Measurements from ENCODE around the gene FKBP9. TPM values are rescaled to one million over a fixed set of nuclear protein-coding genes. Genes with fewer than 3 reads are reported as not detected.

Gene FKBP9
- polyA plus RNA-seq, 2 of the 4 experiments (the other 2 are of a cell fraction): 112 to 140 TPM

DNA sequence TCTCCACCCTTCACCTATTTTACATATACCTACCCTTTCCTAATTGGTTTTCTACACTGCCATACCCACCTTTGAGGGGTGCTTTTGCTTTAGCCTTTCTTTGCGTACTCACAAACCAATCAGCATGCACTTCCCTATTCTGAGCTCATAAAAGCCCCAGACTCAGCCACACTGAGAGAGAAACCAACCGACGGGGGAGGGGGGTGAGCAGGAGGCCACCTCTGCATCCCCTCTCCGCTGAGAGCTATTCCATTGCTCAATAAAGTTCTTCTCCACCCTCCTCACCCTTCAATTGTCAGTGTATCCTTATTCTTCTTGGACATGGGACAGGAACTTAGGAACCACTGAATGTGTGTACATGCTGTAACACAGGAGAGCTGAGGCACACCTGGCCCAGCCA is 9.0 kb upstream of the FKBP9 start:
- FAIRE-seq (no peak), DNase-seq (ENCODE audit: low read depth in 1 of 2, low spot score in 1 of 2) (no peak), ATAC-seq (no peak)
- Histone ChIP-seq H3K4me2 (no peak overlapping the region), H3K27ac (no peak overlapping the region), H3K9me3 (peaks cover 15% of the 10 kb centered on the region; the same call in 2 of the 3 replicates), H3K4me1 (no peaks in the 10 kb centered on the region), H3K4me3 (no peak overlapping the region)
- TF ChIP-seq NR3C1 (IDR thresholded peaks at IDR 0.05) (no peak), CBX2 (IDR thresholded peaks at IDR 0.05; ENCODE audit: borderline replicate concordance, low read depth) (no peak), MAFK (IDR thresholded peaks at IDR 0.05; ENCODE audit: partially characterized antibody) (no peak), KDM5A (IDR thresholded peaks at IDR 0.05) (no peak), HOXA7 (CRISPR knock-in tag; IDR thresholded peaks at IDR 0.05) (no peak), FOSB (CRISPR knock-in tag; IDR thresholded peaks at IDR 0.05) (no peak), SMC3 (IDR thresholded peaks at IDR 0.05) (no peak), TFCP2L1 (CRISPR knock-in tag; IDR thresholded peaks at IDR 0.05) (no peak), MAZ (IDR thresholded peaks at IDR 0.05; ENCODE audit: borderline replicate concordance, low read depth, low read length) (no peak), PHF8 (IDR thresholded peaks at IDR 0.05; ENCODE audit: borderline replicate concordance, low read depth) (no peak), CEBPB (IDR thresholded peaks at IDR 0.05) (no peak), JUNB (IDR thresholded peaks at IDR 0.05) (no peak), FOXS1 (CRISPR knock-in tag; IDR thresholded peaks at IDR 0.05) (no peak), HOXB13 (CRISPR knock-in tag; IDR thresholded peaks at IDR 0.05; ENCODE audit: low read depth) (no peak), EP300 (IDR thresholded peaks at IDR 0.05) (no peak), HOXB5 (CRISPR knock-in tag; IDR thresholded peaks at IDR 0.05) (no peak)
- TF ChIP-seq, protein P1, sequence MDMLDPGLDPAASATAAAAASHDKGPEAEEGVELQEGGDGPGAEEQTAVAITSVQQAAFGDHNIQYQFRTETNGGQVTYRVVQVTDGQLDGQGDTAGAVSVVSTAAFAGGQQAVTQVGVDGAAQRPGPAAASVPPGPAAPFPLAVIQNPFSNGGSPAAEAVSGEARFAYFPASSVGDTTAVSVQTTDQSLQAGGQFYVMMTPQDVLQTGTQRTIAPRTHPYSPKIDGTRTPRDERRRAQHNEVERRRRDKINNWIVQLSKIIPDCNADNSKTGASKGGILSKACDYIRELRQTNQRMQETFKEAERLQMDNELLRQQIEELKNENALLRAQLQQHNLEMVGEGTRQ (IDR thresholded peaks at IDR 0.05): no peak
- TF ChIP-seq, protein P2, sequence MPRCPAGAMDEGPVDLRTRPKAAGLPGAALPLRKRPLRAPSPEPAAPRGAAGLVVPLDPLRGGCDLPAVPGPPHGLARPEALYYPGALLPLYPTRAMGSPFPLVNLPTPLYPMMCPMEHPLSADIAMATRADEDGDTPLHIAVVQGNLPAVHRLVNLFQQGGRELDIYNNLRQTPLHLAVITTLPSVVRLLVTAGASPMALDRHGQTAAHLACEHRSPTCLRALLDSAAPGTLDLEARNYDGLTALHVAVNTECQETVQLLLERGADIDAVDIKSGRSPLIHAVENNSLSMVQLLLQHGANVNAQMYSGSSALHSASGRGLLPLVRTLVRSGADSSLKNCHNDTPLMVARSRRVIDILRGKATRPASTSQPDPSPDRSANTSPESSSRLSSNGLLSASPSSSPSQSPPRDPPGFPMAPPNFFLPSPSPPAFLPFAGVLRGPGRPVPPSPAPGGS (IDR thresholded peaks at IDR 0.05): no peak
- TF ChIP-seq, protein P3, sequence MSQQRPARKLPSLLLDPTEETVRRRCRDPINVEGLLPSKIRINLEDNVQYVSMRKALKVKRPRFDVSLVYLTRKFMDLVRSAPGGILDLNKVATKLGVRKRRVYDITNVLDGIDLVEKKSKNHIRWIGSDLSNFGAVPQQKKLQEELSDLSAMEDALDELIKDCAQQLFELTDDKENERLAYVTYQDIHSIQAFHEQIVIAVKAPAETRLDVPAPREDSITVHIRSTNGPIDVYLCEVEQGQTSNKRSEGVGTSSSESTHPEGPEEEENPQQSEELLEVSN (IDR thresholded peaks at IDR 0.05; ENCODE audit: borderline replicate concordance, low read depth): no peak
- TF ChIP-seq, protein P4, sequence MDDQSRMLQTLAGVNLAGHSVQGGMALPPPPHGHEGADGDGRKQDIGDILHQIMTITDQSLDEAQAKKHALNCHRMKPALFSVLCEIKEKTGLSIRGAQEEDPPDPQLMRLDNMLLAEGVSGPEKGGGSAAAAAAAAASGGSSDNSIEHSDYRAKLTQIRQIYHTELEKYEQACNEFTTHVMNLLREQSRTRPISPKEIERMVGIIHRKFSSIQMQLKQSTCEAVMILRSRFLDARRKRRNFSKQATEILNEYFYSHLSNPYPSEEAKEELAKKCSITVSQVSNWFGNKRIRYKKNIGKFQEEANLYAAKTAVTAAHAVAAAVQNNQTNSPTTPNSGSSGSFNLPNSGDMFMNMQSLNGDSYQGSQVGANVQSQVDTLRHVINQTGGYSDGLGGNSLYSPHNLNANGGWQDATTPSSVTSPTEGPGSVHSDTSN (IDR thresholded peaks at IDR 0.05): no peak
- POLR2A ChIA-PET: interaction anchor here (1.2 kb wide), 1 partner anchor 9 kb away, joined by 5 read pairs; the partner anchor contains the start of gene FKBP9
- CTCF ChIA-PET: interaction anchor here (0.6 to 1.8 kb wide), 2 partner anchors 9 to 11 kb away, joined by 3 to 9 read pairs; partner anchors contain the start of gene FKBP9
- WGBS (ENCODE audit: missing lambda C conversion rate): 77% methylated on average over 4 of the region's 4 CpGs

DNA sequence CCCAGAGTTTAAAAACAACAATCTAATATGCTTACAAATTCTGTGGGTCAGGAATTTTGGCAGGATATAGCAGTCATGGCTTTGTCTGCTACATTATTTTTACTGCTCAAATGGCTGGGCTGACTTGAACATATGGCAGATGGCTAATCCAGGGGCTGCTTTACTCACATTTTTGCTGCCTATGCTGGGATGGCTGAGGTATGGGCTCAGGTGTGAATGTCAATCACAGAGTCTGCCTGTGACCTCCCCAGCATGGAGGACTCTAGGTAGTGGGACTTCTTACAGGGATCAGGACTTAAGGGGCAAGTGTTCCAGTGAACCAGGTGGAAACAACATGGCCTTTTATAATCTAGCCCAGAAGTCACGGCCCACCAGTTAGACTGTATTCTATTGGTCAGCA is 4.4 kb upstream of the FKBP9 start:
- TF ChIP-seq, protein P1 (IDR thresholded peaks at IDR 0.05): no peak
- Histone ChIP-seq H3K4me1 (peaks cover 4% of the 10 kb centered on the region; the same call in 1 of the 3 replicates), H3K4me2 (no peak overlapping the region), H3K9me3 (peaks cover 7% of the 10 kb centered on the region; the same call in 1 of the 3 replicates), H3K27ac (no peak overlapping the region), H3K4me3 (no peak overlapping the region)
- FAIRE-seq (no peak), DNase-seq (ENCODE audit: low read depth in 1 of 2, low spot score in 1 of 2) (no peak), ATAC-seq (no peak)
- CTCF ChIA-PET: no interaction called here
- POLR2A ChIA-PET: no interaction called here
- WGBS (ENCODE audit: missing lambda C conversion rate): 100% methylated on average over 1 of the region's 1 CpG
